ENCODE measurements around the gene CDC6.

Gene CDC6

GRCh38 chr17:40312131-40312731 is 24.6 kb downstream of the CDC6 start:
- DNase-seq = no peak

DNA sequence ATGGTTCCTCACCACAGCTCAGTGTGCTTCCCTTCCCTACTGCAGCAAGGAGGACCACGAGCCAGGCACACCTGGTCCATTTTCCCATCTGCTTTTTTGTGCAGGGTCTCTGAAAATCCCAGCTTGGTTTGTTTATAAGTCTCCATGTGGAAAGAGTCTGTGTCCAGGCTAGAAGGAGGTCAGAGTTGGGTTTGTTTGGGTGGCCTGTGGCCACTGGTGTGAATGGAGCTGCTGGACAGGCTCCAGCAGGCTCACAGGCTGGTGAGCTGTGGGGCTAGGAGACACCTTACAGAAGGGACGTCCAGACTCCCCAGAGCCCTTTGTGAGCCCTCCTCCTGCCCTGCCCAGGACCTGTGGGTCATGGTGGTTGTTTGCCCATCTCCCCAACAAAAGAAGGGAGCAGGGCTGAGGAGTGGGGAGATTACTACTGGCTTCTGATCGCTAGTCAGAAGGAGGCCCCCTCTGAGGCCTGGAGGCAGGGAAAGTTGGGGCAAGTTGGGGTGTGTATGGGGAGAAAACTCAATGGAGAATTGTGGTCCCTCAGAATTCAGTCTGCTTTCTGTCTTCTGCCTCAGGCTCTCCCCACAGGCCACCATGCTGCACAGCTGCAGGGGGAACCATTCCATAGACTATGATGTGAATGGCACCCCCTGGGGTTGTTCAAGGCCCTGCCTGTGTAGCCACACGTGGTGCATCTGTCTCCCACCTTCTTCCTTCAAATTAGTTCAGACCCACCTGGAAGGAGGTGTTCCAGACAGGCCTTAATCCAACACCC is 25.4 kb downstream of the CDC6 start:
- no peak for DNase-seq

DNA sequence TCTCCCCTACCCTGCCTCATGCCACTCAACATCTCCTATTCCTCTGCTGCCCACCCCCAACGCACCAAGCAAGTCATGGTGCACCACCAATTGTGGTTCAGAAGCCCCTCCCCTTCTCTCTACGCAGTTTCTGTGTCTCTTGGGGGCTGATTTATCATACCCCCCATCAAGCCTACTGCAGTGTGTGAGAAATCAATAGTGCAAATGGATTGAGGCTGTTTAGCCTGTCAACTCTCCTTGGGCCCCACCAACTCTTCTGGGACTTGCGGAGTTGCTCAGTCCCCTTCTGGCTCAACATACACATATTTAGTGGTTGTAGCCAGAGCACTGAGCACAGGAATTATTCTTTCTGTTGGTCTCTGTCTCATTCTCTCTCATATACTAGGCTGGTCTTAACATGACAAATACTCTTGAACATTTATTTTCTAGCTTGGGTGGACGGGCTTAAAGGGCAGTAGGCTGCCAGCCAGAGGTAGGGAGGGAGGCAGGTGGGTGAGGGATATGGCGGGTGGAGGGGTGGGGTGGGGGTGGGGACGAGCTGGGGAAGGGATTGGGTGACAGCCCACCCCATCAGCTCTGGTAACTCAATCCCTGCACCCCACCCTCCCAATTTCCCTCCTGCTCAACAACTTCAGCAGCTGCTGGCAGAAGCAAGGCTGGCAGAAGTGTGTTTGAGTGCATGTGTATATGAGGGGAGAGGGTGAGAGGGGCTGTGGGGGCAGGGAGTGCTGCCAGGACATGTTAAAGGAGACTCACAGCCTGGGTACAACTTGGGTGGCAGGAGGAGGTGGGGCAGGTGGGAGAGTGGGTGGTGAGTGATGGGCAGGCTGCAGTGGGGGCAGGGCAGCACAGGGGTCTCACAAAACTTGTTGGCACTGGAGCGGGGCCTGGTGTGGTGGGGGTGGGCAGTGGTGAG is 26.2 kb downstream of the CDC6 start:
- DNase-seq = peak; percentile 90

GRCh38 chr17:40314584-40314956 is 26.9 kb downstream of the CDC6 start:
- DNase-seq = peak; percentile 93

GRCh38 chr17:40315206-40315605 is 27.5 kb downstream of the CDC6 start:
- no peak for DNase-seq

DNA sequence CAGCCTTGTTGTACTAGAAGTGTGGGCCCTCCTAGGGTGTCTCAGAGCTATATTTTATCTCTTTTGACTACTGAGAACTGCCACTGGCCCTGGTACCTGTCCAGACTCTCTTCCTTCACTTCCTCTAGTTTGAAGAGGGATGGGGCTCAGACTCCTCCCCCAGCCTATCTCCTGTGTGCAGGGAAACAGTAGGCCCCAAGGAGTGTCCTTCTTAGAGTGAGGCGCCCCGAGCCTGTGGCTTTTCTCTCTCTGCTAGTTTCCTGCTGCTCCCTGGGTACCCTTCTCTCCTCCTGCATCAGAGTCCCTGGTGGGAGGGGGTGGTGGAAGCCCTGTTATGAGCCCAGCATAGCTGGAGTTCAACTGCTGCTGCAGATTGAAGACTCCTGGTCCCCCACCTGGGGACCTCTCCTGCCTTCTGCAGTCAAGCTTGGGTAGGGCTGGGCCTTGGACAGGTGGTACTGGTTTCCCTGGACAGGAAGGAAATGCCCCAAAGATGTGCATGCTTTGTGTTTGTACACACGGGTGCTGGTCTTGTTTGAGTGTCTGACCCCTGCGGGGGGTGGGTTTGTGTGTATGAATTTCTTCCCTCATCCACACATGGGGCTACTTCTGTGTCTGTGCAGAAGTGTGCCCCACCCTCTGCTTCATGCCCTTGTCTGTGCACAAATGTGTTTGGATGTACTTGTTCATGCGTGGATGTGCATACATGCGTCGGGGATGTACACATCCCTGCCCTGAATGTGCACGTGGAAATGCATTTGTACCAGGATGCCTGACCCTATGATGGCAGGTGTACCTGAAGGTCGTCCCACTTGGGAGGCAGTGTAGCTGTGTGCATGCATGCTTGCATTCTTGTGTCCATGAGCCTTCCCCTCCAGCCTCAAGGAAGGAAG is 28.2 kb downstream of the CDC6 start:
- no peak for DNase-seq

- peak; percentile 25 for DNase-seq
Measured at GRCh38 chr17:40316571-40317344, 29.1 kb downstream of the CDC6 start.

GRCh38 chr17:40317345-40317873 is 29.7 kb downstream of the CDC6 start:
- DNase-seq = peak; percentile 36

DNA sequence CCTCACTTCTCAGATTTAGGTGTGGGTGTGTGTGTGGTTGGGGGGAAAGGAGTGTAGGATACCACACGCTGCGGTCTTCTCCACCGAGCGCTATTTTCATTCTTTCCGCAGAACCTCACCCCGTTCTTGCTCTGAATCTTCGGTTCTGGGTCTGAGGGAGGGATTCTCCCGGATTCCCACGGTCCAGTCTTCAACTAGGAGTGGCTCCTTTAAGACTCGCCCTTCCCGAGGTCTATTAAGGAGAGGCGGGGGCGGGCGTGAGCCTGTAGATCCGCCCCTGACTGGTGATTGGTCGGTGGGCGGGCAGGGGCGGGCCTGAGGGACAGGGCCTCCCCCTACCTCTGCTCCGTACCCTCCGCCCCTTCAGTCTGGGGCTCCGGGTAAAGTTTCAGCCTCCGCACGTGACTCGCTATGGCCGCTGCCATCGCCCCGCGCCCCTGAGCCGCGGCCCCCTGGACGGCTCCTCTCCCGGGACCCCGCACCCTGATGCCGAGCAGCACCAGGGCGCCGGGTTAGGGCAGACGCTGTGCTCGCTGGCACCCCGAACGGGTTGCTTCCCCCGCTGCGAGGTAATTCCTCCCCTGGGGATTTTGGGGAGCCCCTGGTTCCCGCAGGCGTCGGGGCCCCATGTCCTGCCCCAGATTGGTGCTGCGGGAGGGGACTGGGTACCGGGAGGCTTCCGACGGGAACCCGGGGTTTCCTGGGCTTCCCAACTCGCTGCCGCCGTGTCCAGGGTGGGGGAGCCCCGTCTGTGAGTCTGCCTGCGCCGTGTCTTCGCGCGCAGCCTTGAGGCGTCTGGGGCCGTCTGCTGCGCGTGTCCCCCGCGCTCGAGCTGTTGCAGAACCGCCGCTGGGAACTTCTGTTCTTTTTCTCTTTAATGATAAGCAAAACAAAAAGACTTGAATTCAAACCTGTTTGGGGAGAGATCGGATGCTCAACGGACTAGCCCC is 30.5 kb downstream of the CDC6 start:
- DNase-seq = peak; percentile 88

- no peak for DNase-seq
Measured at GRCh38 chr17:40318830-40319391, 31.2 kb downstream of the CDC6 start.

GRCh38 chr17:40319651-40320540 is 32.2 kb downstream of the CDC6 start:
- no peak for DNase-seq

DNA sequence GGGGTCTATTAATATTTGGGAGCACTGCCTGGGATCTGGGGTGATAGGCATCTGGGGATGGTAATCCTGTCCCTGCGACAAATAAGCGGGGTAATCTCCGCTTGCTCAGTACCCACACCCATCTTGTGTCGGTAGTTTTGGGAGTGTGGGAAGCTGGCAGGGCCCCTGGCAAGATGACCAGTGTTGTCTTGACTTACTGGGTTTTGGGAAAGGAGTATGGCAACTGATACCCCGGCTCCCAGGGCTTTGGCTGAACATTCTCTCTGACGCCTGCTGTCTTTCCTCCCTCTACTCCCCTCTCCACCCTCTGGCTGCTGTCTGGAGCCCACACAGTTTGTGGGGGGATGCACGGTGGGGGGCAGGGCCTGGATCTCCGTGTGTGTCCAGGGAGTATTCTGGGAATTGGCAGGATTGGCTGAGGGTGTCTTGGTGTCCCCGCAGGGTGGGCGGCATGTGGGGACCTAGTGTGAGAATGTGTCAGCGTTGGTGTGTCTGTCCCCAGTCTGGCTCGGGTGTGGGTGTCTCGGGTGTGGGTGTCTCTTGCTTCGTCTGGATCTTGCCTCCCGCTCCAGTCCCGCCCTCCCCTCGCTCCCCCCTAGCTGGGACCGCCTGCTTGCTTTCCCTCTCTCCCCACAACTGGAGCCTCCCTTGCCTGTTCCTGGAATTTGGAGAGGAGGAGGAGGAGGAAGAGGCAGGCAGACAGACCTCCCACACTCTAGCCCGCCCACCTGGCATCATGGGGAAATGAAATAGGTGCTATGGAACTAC is 33.3 kb downstream of the CDC6 start:
- no peak for DNase-seq

DNA sequence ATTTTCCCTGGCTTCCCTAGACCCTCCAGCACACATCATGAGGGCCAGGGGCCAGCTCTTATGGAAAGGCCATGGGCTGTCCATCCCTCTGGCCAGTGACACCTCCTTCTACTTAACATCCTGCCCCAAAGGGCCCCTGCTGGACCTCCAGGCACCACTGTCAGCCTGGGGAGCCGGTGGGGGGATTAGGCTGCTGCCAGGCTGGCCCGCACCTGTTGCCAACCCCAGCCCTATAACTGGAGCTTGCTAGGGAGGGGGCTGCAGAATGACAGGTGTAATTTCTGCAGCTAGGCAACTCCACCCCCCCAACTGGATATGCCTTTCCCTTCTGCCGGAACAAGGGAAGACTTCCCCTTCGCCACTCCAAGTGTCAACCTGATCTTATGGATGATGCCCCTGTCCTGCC is 33.8 kb downstream of the CDC6 start:
- DNase-seq = no peak

DNA sequence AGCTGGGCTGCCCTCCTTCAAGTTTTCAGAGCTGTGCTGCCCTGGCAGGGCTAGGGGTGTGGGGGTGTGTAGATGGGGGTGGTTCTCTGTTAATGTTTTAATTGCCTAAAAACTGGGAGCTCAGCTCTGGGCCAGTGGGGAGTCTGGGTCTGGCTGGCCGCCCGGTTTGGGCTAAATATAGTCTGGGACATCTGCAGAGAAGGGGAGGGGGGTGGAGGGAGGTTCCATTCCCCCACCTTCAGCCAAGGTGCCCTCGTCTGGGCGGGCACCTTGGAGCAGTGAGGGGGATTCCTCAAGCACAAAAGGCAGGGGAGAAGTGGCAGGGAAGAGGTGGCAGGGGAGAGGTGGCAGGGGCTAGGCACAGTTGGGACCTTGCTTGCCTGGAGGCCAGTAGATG is 34.3 kb downstream of the CDC6 start:
- DNase-seq = no peak

DNA sequence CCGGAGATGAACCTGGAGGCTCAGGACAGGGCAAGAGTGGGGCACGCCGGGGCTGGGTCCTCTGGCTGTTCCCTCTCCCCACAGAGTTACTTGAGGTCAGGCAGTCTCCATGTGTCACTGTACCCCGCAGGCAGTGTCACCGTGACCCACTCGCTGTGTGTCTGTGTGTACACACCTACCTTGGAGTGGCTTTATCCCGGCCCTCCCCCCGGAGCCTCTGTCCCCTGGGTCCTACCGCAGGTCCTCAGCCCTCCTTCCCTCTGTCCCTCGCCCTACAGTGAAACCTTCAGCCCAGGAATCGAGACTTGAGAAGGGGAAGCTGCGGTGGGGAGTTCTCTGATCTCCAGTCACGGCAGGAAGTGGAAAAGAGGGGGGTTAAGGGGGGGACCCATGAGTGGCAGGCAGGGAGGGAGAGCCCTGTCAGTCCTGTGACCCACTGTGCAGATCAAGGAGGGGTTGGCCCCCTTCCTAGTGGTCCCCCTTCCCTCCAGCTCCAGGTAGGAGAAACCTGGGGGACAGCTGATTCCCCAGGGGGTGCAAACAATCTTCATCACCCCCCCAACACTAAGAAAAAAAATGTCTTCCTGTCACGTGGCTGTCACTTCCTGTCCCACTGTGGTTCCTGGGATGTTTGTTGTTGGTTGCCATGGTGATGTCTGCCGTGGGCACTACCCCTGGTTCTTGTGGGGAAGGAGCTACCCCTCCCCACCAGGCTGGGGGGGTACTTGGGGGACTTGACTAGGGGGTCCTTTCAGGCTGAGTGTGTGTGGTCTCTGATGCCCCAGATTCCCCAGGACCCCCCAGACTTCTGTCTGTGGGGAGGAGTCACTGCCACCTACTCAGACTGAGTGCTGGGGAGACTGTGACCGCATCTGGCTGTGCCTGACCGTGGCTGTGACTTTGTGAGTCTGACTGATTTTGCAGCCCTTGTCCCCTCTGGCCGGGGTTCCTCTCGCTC is 35.0 kb downstream of the CDC6 start:
- DNase-seq = peak; percentile 17

Measured in DMS79 (cell line).